ENCODE data around the gene MBNL2. TPM values are rescaled to one million over a fixed set of nuclear protein-coding genes. Genes with fewer than 3 reads are reported as not detected.
A peak's percentile ranks its signal among the peaks of the same experiment; 100 is the strongest.

Gene MBNL2
- total RNA-seq, 2 donors from 2014 or later, result 47.5 to 50.8 TPM

DNA sequence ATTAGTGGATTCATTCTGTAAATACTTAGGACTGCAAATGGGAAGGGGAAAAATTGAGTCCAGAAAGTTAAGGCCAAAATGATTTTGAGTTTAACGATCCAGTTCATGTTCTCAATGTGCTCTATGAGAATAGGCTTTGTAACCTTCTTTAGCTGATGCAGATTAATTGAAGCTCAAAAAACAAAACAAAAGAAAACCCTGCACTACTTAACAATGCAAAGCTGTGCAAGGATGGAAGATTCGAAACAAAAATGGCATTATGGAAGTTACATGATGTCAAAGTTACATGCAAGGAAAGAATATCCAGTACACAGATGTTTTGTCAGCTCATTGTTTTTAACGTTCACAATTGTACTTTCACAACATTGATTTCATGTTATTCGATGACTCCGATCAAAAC lies 132.7 kb downstream of the MBNL2 start:
- intact Hi-C loops (cut with DNase I), result loop anchor here (10.0 kb wide), 1 partner anchor 140 kb away; no protein-coding TSS in a partner anchor
- 80 to 82% methylated on average over 5 of the region's 5 CpGs for WGBS, 2 donors
- Histone ChIP-seq H3K4me1 (peaks cover 6% of the 10 kb centered on the region), H3K9me3 (no peaks in the 10 kb centered on the region), H3K27me3 (no peaks in the 10 kb centered on the region), H3K36me3 (replicated peaks in 1 of 2; ENCODE audit: insufficient read depth in 1 of 2, low read depth in 2 of 2) (peaks cover 8 to 12% of the 10 kb centered on the region in 2 donors), H3K4me3 (no peak overlapping the region), H3K27ac (no peak overlapping the region)
- ATAC-seq, result no peak
- TF ChIP-seq, protein P1, sequence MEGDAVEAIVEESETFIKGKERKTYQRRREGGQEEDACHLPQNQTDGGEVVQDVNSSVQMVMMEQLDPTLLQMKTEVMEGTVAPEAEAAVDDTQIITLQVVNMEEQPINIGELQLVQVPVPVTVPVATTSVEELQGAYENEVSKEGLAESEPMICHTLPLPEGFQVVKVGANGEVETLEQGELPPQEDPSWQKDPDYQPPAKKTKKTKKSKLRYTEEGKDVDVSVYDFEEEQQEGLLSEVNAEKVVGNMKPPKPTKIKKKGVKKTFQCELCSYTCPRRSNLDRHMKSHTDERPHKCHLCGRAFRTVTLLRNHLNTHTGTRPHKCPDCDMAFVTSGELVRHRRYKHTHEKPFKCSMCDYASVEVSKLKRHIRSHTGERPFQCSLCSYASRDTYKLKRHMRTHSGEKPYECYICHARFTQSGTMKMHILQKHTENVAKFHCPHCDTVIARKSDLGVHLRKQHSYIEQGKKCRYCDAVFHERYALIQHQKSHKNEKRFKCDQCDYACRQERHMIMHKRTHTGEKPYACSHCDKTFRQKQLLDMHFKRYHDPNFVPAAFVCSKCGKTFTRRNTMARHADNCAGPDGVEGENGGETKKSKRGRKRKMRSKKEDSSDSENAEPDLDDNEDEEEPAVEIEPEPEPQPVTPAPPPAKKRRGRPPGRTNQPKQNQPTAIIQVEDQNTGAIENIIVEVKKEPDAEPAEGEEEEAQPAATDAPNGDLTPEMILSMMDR (IDR thresholded peaks at IDR 0.05), result no peak
- no peak for TF ChIP-seq POLR2A (IDR thresholded peaks at IDR 0.05)
- no peak for DNase-seq

DNA sequence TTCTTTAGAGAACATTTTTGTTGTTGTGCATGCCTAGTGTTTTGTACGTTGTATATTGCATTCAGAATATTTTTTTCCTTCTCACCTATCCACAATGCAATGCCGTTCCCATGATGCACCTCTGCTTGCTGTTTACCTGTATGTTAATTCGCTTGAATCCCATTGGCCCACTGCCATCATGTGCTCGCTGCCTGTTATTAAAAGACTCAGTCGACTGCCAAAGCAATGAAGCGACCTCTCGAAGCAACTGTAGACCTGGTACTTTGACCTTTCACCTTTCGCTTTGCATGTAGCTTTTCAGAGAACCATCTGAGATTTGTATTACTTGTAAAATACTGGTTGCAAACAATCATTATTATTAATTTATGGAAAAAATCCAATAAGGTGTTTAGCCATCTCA lies 134.5 kb downstream of the MBNL2 start:
- Histone ChIP-seq H3K36me3 (replicated peaks in 1 of 2; ENCODE audit: insufficient read depth in 1 of 2, low read depth in 2 of 2) (peaks cover 4 to 13% of the 10 kb centered on the region in 2 donors), H3K27me3 (no peaks in the 10 kb centered on the region), H3K9me3 (no peaks in the 10 kb centered on the region), H3K4me3 (no peak overlapping the region), H3K27ac (no peak overlapping the region), H3K4me1 (peaks cover 6% of the 10 kb centered on the region)
- WGBS, 2 donors, result 88 to 92% methylated on average over 8 of the region's 8 CpGs
- ATAC-seq (no peak), DNase-seq (no peak)
- intact Hi-C loops (cut with DNase I), result loop anchor here (10.0 kb wide), 1 partner anchor 142 kb away; no protein-coding TSS in a partner anchor
- no peak for TF ChIP-seq POLR2A (IDR thresholded peaks at IDR 0.05)
- TF ChIP-seq, protein P1 (IDR thresholded peaks at IDR 0.05), result no peak

DNA sequence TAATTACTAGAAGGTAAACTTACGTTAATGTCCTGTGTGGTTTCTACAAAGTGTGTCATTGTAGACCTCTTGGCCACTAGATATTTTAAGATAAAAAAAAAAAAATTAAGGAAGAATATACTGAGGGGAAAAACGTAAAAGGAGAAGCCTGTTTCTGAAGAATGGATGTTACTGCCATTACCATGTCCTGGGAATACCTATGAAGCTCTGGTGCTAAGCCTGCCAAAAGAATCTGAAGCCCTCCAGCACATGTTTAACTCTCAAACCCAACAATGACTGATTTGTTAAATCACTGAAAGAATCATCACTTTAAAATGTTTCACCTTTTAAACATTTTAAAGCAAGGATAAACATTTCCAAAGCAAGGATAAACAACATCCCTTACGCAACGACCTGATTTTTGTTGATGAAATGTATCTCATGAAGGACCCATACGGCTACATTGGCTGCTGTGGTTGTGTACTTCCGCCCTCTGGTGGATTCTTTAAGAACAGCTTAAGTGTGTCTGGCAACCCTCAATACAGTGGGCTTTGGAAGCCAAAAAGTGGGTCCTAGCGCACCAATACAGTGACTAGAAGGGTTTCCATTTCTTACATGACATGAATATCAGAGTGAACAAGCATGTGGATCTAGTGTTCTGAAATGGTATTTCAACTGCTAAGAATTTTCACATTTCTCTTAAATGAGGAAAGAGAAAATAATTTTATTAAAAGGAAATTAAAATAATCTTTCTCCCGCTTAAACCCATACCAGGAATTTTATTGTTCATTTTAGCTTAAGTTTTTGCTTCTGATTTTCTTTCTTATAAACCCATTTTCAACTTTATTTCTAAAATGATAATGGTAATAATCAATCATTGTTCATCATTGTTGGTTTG lies 137.3 kb downstream of the MBNL2 start:
- 36% methylated on average over 8 of the region's 8 CpGs for WGBS, 2 donors
- ATAC-seq (peak; percentile 85), DNase-seq (peak; percentile 42 to 64 (median 54))
- intact Hi-C loops (cut with DNase I), result loop anchor here (5.0 to 10.0 kb wide), 2 partner anchors 145 to 252 kb away; no protein-coding TSS in a partner anchor
- no peaks in the 10 kb centered on the region for H3K27me3 ChIP-seq
- no peaks in the 10 kb centered on the region for H3K4me1 ChIP-seq
- TF ChIP-seq, protein P1 (IDR thresholded peaks at IDR 0.05), result peak; percentile 61 to 81 (median 76)
- no peak for TF ChIP-seq POLR2A (IDR thresholded peaks at IDR 0.05)
- no peaks in the 10 kb centered on the region for H3K9me3 ChIP-seq
- H3K27ac ChIP-seq, result no peak overlapping the region
- H3K36me3 ChIP-seq (replicated peaks in 1 of 2; ENCODE audit: insufficient read depth in 1 of 2, low read depth in 2 of 2), result peaks cover 4 to 9% of the 10 kb centered on the region in 2 donors
- no peak overlapping the region for H3K4me3 ChIP-seq

DNA sequence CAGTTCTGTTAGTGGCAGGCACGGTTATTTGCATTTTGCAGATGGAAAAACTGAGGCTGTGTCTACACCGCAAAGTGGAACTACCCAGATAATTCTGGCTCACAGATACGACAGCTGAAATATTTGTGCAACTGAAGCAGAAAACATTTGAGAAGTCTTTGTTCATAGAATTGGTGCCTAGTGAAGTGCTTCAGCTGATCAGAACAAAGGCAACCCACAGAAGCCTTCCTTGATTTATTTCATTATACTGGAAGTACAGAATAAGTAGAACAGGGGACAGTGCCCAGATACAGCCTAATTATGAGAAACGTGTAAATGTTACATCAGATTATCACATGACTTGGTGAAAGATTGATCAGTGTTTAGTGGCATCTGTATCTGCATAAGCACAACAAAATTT lies 138.5 kb downstream of the MBNL2 start:
- Histone ChIP-seq H3K27ac (no peak overlapping the region), H3K9me3 (no peaks in the 10 kb centered on the region), H3K4me1 (no peaks in the 10 kb centered on the region), H3K36me3 (replicated peaks in 1 of 2; ENCODE audit: insufficient read depth in 1 of 2, low read depth in 2 of 2) (peaks cover 4 to 12% of the 10 kb centered on the region in 2 donors), H3K27me3 (no peaks in the 10 kb centered on the region), H3K4me3 (no peak overlapping the region)
- 68 to 75% methylated on average over 4 of the region's 4 CpGs for WGBS, 2 donors
- intact Hi-C loops (cut with DNase I), result loop anchor here (5.0 kb wide), 1 partner anchor 253 kb away; no protein-coding TSS in a partner anchor
- ATAC-seq (no peak), DNase-seq (no peak)
- TF ChIP-seq, protein P1 (IDR thresholded peaks at IDR 0.05), result no peak
